GM12892 (cell line): ENCODE data around the gene CEP128.

Experiments
- POLR2A ChIP-seq: IDR thresholded peaks from 2 replicates; pipeline ENCODE4 v1.6.1; 2011; ENCODE audit warnings: low read depth, low read length, control low read depth
- POLR2AphosphoS5 ChIP-seq: IDR thresholded peaks from 2 replicates; pipeline ENCODE4 v1.6.1; 2011; ENCODE audit warnings: low read depth, low read length, control low read depth
- TAF1 ChIP-seq: IDR thresholded peaks from 2 replicates; pipeline ENCODE4 v1.6.1; 2011; ENCODE audit warnings: low read depth, mild to moderate bottlenecking, control low read depth, low read length, borderline replicate concordance

GRCh38 chr14:80933686-80934085 is 7.9 kb downstream of the CEP128 start:
- TF ChIP-seq POLR2AphosphoS5 (no peak), TAF1 (no peak), POLR2A (no peak)
